ENCODE results near the gene MOGAT3. TPM values are rescaled to one million over a fixed set of nuclear protein-coding genes. Genes with fewer than 3 reads are reported as not detected.

The MOGAT3 gene
- total and polyA plus RNA-seq, 9 of the 15 experiments (the other 6 are each of a cell fraction or from before 2014, with no cell fraction given): 0.07 to 0.17 (median 0.13) TPM; not detected in 6

DNA sequence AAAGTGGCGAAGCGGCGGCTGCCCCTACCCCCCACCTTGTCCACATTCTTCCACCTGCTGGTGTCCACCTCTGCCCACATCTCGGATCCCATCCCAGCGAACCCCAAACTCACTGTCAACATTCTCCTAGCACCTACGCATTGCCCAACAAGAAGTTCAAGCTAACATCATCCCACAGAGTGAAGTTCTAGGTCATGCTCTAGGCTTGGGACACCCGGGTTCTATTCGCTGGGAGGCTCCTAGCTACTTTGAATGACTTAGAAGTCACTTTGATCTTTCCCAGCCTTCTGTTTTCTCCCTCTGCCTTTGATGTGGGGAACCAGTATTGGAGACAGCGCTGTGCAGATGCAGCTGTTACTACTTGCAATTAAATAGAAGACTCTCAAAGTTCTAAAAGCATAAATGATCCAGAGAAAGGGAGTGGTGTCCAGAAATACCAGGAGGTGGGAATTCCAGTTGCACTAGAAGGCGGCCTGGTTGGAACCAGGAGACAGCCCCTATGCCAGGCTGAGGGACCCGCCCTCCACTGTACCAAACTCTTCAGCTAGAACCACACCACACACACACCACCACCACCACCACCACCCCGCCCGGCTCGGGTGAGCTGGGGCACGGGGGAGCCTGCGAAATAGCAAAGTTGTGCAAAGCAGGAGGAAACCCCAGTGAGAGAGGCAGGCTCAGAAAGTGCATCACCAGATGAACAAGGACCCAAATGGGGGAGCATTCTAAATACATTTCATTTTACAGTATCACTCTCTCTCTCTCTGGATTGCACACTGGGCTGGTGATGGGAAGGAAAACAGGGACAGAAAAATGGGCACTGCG lies 30.0 kb downstream of the MOGAT3 start:
- ATAC-seq (no peak), FAIRE-seq (no peak), DNase-seq (ENCODE audit: extremely low read depth in 1 of 4, low spot score in 3 of 4) (no peak)
- H2AFZ ChIP-seq (ENCODE audit: low read depth, low read length): no peak overlapping the region
- H4K20me1 ChIP-seq (replicated peaks; ENCODE audit: control insufficient read depth, insufficient read depth, low read length): peaks cover 14% of the 10 kb centered on the region
- intact Hi-C loops (cut with micrococcal nuclease) (no loop called here), in situ Hi-C loops (cut with MboI) (no loop called here)
- CTCF ChIA-PET (ENCODE audit: low intra/inter-chr PET ratio): interaction anchor here (0.6 to 2.4 kb wide), 5 partner anchors 22 to 119 kb away, joined by 3 to 20 read pairs (median 3); no protein-coding TSS in a partner anchor
- H3K36me3 ChIP-seq (ENCODE audit: control insufficient read depth, insufficient read depth, low read length): no peaks in the 10 kb centered on the region
- BruUV-seq (replicated peaks): no TSS peak
- H3K27me3 ChIP-seq (ENCODE audit: control insufficient read depth in 2 of 2, insufficient read depth in 2 of 2, low read length in 2 of 2): peaks cover 26 to 37% of the 10 kb centered on the region in 2 experiments; a peak in 4 of 5 replicates
- TF ChIP-seq EGR1 (conservative IDR thresholded peaks at IDR 0.05) (0 out of 2 replicates have a peak, but pooled peaks have one; percentile 5), PRMT5 (CRISPR knock-in tag; IDR thresholded peaks at IDR 0.05) (no peak), NR3C1 (CRISPR knock-in tag; IDR thresholded peaks at IDR 0.05) (no peak), ZEB2 (IDR thresholded peaks at IDR 0.05) (no peak)
- H3K4me3 ChIP-seq: no peak overlapping the region
- H3K4me2 ChIP-seq (ENCODE audit: insufficient read depth, low read length): no peak overlapping the region
- WGBS (ENCODE audit: insufficient coverage, low coverage, missing lambda C conversion rate): 5% methylated on average over 17 of the region's 17 CpGs
- POLR2A ChIA-PET: interaction anchor here (0.5 to 0.7 kb wide), 4 partner anchors 76 to 575 kb away, joined by 3 read pairs; no protein-coding TSS in a partner anchor
- no peaks in the 10 kb centered on the region for H3K9me3 ChIP-seq (replicated peaks; ENCODE audit: control insufficient read depth, insufficient read depth, low read depth, low read length)
- no peak overlapping the region for H3K27ac ChIP-seq (ENCODE audit: extremely low read depth, low read depth, low read length)
- peaks cover 6% of the 10 kb centered on the region for H3K9me1 ChIP-seq (ENCODE audit: control insufficient read depth, insufficient read depth, low read length)
- peaks cover 26 to 59% of the 10 kb centered on the region in 2 experiments for H3K4me1 ChIP-seq (replicated peaks in 1 of 2; ENCODE audit: control insufficient read depth in 2 of 2, insufficient read depth in 2 of 2, low read length in 2 of 2)
- no peaks in the 10 kb centered on the region for H3K79me2 ChIP-seq (ENCODE audit: control insufficient read depth, insufficient read depth, low read length)
- H3K9ac ChIP-seq (ENCODE audit: insufficient read depth in 1 of 2, low read depth in 2 of 2, low read length in 2 of 2): no peak overlapping the region

All from K562 (cell line).